Fibroblast of villous mesenchyme (primary cell): ENCODE results near the gene MBNL2. TPM values are rescaled to one million over a fixed set of nuclear protein-coding genes. Genes with fewer than 3 reads are reported as not detected.

Experiments
- DNase-seq: peaks from one replicate; pipeline ENCODE4 v3.0.0-alpha.2; 2010; ENCODE audit warnings: low read depth
- H3K4me3 ChIP-seq: 2 replicates; pipeline ENCODE4 v1.5.1; 2011; ENCODE audit warnings: low read depth, mild to moderate bottlenecking, low read length
- total RNA-seq: library from RNA; depleted of rRNA; stranded (reverse); fragments of >200 nt; gene quantifications from 2 replicates; pipeline ENCODE4 v1.2.3, GENCODE V29; 2012
- TF ChIP-seq, protein P1 (sequence below): IDR thresholded peaks from 2 replicates; pipeline ENCODE4 v1.5.1; 2012; ENCODE audit warnings: low read depth, mild to moderate bottlenecking, low read length; ENCODE audit not compliant: insufficient read depth

Gene MBNL2
- total RNA-seq, 1 donor, result 120 TPM

DNA sequence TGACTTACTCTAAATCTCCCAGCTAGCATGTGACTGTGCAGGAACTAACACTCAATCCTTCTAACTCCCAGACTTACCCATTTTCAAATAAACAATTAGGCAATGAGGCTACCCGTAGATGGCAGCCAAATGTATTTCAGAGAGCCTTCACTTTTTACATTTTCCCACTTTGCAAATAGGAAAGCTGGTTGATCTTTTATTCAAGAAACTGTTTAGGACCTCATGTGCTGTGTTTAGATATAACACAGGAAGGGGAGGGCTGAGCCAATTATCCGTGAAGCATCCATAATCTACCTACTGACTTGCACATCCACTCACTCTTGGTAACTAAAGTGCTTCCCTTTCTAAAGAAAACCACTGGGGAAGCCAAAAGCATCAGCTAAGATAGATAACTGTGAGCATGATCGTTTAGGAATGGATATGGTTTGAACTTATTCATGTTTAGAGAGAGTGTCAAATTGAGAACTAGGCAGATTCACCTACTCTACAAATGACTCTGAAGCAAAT, 33.4 kb downstream of the MBNL2 start:
- no peak overlapping the region for H3K4me3 ChIP-seq
- TF ChIP-seq, protein P1, sequence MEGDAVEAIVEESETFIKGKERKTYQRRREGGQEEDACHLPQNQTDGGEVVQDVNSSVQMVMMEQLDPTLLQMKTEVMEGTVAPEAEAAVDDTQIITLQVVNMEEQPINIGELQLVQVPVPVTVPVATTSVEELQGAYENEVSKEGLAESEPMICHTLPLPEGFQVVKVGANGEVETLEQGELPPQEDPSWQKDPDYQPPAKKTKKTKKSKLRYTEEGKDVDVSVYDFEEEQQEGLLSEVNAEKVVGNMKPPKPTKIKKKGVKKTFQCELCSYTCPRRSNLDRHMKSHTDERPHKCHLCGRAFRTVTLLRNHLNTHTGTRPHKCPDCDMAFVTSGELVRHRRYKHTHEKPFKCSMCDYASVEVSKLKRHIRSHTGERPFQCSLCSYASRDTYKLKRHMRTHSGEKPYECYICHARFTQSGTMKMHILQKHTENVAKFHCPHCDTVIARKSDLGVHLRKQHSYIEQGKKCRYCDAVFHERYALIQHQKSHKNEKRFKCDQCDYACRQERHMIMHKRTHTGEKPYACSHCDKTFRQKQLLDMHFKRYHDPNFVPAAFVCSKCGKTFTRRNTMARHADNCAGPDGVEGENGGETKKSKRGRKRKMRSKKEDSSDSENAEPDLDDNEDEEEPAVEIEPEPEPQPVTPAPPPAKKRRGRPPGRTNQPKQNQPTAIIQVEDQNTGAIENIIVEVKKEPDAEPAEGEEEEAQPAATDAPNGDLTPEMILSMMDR, result no peak
- peak; percentile 69 for DNase-seq

DNA sequence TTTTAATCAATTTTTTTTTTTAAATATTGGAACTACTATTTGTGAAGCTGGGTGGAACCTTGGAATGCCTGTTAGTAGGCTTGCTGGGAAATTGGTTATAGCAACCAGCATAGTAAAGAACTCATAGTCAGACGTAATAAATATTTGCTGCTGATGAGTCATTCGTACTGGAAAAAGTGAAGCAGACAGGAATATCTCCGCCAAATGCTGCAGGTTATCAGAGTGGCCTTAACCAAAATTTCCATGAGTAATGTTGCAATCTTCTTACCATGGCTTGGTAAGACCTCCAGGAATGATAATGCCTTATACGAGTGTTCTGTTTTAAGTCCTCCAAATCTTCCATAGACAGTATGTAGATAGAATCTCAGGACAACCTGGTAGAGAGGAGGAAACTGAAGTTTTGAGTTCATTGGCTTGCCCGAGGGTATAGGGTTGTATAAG, 34.2 kb downstream of the MBNL2 start:
- no peak overlapping the region for H3K4me3 ChIP-seq
- peak; percentile 99 for DNase-seq
- TF ChIP-seq, protein P1, result no peak

DNA sequence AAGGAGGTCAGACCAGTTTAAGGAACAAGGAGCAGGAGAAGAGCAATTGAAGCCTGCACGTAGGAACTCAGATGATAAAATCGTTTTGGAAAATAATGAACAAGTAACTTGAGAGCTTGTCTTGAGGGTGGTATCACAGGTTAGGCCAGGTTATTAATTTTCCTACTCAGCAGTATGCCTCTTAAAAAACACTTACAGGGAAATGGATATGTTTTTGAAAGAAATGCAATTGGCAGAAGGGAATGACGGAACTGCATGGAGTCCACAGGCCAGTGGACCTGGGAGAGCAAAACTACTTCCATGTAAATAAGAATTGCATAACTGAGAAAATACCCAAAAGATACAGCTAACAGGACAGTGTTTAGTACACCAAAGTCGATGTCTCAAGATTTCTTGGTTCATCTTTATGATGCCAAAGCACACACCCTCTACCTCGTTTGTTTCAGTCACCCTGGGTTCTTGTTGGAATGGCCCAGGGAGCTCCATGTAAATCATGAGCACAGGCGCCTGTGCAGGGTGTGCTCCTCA, 35.2 kb downstream of the MBNL2 start:
- H3K4me3 ChIP-seq, result peak overlapping the region; percentile 13
- DNase-seq, result no peak

DNA sequence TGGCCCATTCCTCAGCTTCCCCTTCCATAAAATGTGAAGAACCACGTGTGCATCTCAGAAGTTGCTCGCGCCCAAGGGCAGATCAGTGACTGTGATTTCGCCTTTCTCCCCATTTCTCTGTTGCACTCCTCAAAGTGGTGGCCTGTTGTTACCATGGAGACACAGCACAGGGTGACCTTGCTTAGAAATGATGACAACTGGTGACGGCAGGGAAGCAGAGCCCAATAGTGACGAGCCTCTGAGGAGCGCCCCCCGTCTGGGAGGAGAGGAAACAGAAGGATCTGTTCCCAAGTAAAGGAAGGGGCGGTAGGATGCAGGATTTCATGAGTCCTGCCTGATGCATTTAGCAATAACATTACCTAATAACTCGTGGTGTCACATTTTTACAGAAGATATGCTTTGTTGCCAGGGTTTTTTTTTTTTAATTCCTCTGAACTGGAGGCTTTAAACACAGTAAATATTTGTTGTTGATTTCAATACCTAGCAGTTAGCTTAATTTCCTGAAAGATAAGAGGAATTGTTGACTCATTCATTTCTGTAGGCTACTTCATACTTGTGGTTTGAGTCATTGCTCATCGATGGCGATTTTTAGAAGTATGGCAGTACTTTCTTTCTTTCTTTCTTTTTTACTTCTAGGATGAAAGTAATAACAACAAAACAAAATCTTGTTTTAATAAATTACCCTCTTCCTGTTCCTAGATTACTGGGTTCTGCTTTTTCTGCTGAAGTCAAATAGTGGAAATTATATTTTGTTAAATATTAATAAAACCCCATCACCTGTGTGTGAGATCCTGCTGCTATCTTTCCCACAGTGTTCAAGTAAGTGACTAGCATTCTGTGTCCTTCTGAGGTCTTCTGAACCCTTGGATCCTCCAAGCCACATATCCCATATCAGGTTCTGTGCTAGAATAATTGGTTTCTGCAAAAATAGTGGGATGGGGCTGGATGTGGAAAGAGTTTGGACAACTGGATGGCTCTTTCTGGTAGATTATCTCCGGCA, 36.0 kb downstream of the MBNL2 start:
- TF ChIP-seq, protein P1, result peak; percentile 31
- H3K4me3 ChIP-seq, result peak overlapping the region; percentile 13
- peak; percentile 97 for DNase-seq

More for the DNA sequence above, 35.2 kb downstream of the MBNL2 start:
- TF ChIP-seq, protein P1, result no peak

DNA sequence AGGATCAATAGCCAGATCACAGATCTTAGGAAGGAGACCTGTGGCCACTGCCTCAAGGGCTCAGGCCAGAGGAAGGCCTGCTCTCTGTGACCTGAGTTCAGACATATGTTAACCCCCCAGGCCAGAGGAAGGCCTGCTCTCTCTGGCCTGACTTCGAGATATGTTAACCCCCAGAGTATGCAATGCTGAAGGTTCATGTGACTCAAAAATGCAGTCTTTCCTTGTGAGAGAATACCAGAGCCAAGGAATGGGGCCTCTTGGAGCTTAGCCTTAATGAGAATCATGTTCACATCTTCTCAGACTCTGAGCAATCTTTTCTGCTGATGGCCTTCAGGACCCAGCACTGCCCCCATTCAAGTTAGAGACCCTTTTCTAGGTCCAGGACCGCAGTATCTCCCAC, 36.7 kb downstream of the MBNL2 start:
- TF ChIP-seq, protein P1, result no peak
- H3K4me3 ChIP-seq, result no peak overlapping the region
- DNase-seq, result no peak

DNA sequence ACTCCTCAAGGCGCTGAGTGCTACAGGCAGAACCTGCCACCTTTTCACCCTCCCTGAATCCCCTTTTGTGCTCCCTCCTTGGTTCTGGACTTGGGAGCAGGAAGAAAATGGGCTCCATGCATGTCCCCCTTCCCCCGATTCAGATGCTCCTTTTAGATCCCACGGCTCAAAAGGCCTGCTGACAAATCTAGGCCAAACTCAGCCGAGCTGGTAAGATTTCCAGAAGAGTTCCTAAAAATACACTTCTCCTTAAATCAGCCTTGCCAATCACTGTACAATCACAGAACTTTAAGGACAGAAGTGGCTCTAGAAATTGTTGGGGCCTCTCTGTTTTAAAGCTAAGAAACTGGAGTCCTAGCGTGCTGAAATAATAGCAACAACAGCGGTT, 37.3 kb downstream of the MBNL2 start:
- TF ChIP-seq, protein P1, result no peak
- no peak overlapping the region for H3K4me3 ChIP-seq
- DNase-seq, result no peak
